Endometrium (tissue), 2 donors: ENCODE measurements around the gene CCDC12.

ENCODE experiments used
- FAIRE-seq: peaks from 2 replicates; lab custom pipeline; 2012; peaks lifted over from hg19 to GRCh38; lab: Jason Lieb, UNC
- donor health status: control.
- donor health status: control.

CCDC12 gene

GRCh38 chr3:46890132-46890531 is 86.4 kb downstream of the CCDC12 start:
- FAIRE-seq, result no peak

GRCh38 chr3:46889381-46890110 is 87.0 kb downstream of the CCDC12 start:
- FAIRE-seq, result no peak

- FAIRE-seq, result no peak
Observed at GRCh38 chr3:46888705-46889104, 87.8 kb downstream of the CCDC12 start.

- FAIRE-seq, result no peak
Observed at GRCh38 chr3:46887980-46888494, 88.5 kb downstream of the CCDC12 start.

GRCh38 chr3:46885612-46886011 is 90.9 kb downstream of the CCDC12 start:
- FAIRE-seq, result no peak

- no peak for FAIRE-seq
Observed at GRCh38 chr3:46884929-46885328, 91.6 kb downstream of the CCDC12 start.

- no peak for FAIRE-seq
Observed at GRCh38 chr3:46884427-46884826, 92.1 kb downstream of the CCDC12 start.

- no peak for FAIRE-seq
Observed at GRCh38 chr3:46883830-46884185, 92.7 kb downstream of the CCDC12 start.

- no peak for FAIRE-seq
Observed at GRCh38 chr3:46883054-46883829, 93.3 kb downstream of the CCDC12 start.

- FAIRE-seq, result no peak
Observed at GRCh38 chr3:46882377-46883053, 94.0 kb downstream of the CCDC12 start.

- FAIRE-seq, result no peak
Observed at GRCh38 chr3:46881596-46882376, 94.8 kb downstream of the CCDC12 start.

GRCh38 chr3:46880884-46881595 is 95.5 kb downstream of the CCDC12 start:
- FAIRE-seq, result no peak

- no peak for FAIRE-seq
Observed at GRCh38 chr3:46878781-46879436, 97.6 kb downstream of the CCDC12 start.

- no peak for FAIRE-seq
Observed at GRCh38 chr3:46877406-46878125, 99.0 kb downstream of the CCDC12 start, which contains the start of gene PTH1R. PTH1R (plus strand) TSS chr3:46877721; CDS start chr3:46883560, 5,839 bp downstream.

- no peak for FAIRE-seq
Observed at GRCh38 chr3:46876313-46877300, 99.9 kb downstream of the CCDC12 start.

- FAIRE-seq, result no peak
Observed at GRCh38 chr3:46875560-46875959, 101.0 kb downstream of the CCDC12 start.

GRCh38 chr3:46874430-46874829 is 102.1 kb downstream of the CCDC12 start:
- FAIRE-seq, result no peak

- FAIRE-seq, result no peak
Observed at GRCh38 chr3:46873521-46873920, 103.0 kb downstream of the CCDC12 start.
